DMS53 (cell line): Measurements from ENCODE around the gene CFAP100.

Experiments
- DNase-seq: peaks from one replicate; lab custom pipeline; 2025; lab: John Stamatoyannopoulos, UW

CFAP100 gene

GRCh38 chr3:126442856-126443242 lies 48.1 kb downstream of the CFAP100 start:
- DNase-seq, result no peak

GRCh38 chr3:126445506-126445905 lies 50.8 kb downstream of the CFAP100 start:
- DNase-seq, result no peak

GRCh38 chr3:126446301-126446700 lies 51.6 kb downstream of the CFAP100 start:
- DNase-seq, result no peak

- no peak for DNase-seq
Measured at GRCh38 chr3:126446791-126447190, 52.1 kb downstream of the CFAP100 start.

- DNase-seq, result no peak
Measured at GRCh38 chr3:126447456-126448106, 52.9 kb downstream of the CFAP100 start.

- no peak for DNase-seq
Measured at GRCh38 chr3:126448136-126448892, 53.6 kb downstream of the CFAP100 start.

GRCh38 chr3:126448893-126449180 lies 54.1 kb downstream of the CFAP100 start:
- DNase-seq, result no peak

GRCh38 chr3:126449621-126450051 lies 54.9 kb downstream of the CFAP100 start:
- no peak for DNase-seq

- DNase-seq, result no peak
Measured at GRCh38 chr3:126450219-126450618, 55.5 kb downstream of the CFAP100 start.

- no peak for DNase-seq
Measured at GRCh38 chr3:126450744-126451143, 56.0 kb downstream of the CFAP100 start.

- DNase-seq, result no peak
Measured at GRCh38 chr3:126451511-126451910, 56.8 kb downstream of the CFAP100 start.

- DNase-seq, result no peak
Measured at GRCh38 chr3:126452213-126452612, 57.5 kb downstream of the CFAP100 start.

GRCh38 chr3:126454025-126454424 lies 59.3 kb downstream of the CFAP100 start:
- DNase-seq, result no peak

GRCh38 chr3:126454437-126455198 lies 59.9 kb downstream of the CFAP100 start:
- no peak for DNase-seq

- DNase-seq, result no peak
Measured at GRCh38 chr3:126456211-126456610, 61.5 kb downstream of the CFAP100 start.

- DNase-seq, result no peak
Measured at GRCh38 chr3:126456766-126457388, 62.2 kb downstream of the CFAP100 start.

- no peak for DNase-seq
Measured at GRCh38 chr3:126459111-126459762, 64.5 kb downstream of the CFAP100 start.

GRCh38 chr3:126459763-126460127 lies 65.0 kb downstream of the CFAP100 start:
- no peak for DNase-seq

- DNase-seq, result no peak
Measured at GRCh38 chr3:126460381-126460780, 65.7 kb downstream of the CFAP100 start.

GRCh38 chr3:126461450-126462070 lies 66.9 kb downstream of the CFAP100 start:
- no peak for DNase-seq

GRCh38 chr3:126463521-126463920 lies 68.8 kb downstream of the CFAP100 start:
- peak; percentile 59 for DNase-seq

GRCh38 chr3:126464093-126464492 lies 69.4 kb downstream of the CFAP100 start:
- peak; percentile 81 for DNase-seq
